Measurements from ENCODE around the gene GNG7.

DNA sequence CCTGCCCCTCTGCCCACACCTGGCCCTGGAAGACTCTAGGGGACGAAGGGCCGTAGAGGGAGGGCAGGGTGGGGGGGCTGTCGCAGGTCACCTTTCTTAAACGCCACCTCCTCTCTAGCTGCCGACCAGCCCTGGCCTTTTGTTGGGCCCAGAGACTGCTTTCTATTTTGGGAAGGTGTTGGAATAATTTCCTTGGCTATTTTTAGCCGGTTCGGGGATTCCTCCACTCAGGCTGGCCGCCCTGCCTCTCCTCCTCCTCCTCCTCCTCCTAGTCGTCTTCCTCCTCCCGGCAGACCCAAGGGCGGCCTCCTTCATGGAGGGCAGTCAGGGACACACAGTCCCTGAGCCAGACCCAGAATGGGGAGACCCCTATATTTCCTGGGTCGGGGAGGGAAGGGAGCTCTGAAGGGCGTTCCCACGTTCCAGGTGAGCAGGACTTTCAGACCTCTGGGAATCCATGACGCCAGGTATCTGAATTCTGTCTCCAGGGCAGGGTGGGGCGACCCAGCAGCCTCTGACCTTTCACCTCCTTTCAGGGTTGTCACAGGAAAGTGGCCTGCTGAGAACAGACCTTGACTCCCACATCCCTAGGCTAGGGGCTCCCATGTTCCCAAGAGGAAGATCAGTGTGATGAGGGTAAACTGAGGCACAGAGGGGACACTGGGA, 206.7 kb downstream of the GNG7 start:
- TF ChIP-seq, protein P1, sequence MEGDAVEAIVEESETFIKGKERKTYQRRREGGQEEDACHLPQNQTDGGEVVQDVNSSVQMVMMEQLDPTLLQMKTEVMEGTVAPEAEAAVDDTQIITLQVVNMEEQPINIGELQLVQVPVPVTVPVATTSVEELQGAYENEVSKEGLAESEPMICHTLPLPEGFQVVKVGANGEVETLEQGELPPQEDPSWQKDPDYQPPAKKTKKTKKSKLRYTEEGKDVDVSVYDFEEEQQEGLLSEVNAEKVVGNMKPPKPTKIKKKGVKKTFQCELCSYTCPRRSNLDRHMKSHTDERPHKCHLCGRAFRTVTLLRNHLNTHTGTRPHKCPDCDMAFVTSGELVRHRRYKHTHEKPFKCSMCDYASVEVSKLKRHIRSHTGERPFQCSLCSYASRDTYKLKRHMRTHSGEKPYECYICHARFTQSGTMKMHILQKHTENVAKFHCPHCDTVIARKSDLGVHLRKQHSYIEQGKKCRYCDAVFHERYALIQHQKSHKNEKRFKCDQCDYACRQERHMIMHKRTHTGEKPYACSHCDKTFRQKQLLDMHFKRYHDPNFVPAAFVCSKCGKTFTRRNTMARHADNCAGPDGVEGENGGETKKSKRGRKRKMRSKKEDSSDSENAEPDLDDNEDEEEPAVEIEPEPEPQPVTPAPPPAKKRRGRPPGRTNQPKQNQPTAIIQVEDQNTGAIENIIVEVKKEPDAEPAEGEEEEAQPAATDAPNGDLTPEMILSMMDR (IDR thresholded peaks at IDR 0.05; ENCODE audit: low read length) = no peak
- no peak for TF ChIP-seq EZH2 (optimal IDR thresholded peaks at IDR 0.05; ENCODE audit: low read depth, low read length)

All from MM.1S (cell line).